Spleen (tissue), 11 donors: ENCODE measurements around the gene SLC9C1. TPM values are rescaled to one million over a fixed set of nuclear protein-coding genes. Genes with fewer than 3 reads are reported as not detected.

Source experiments
- DNase-seq: peaks from one replicate; pipeline ENCODE4 v3.0.0-alpha.2; 2020
- H3K27ac ChIP-seq, 8 donors: fragments of 200-600 bp; sonication (generic) in 7 of 8; 1 replicate in 4 of 8; 2 replicates in 4 of 8; pipeline versions ENCODE4 v1.5.0 to v1.8.0; 2016 to 2021; ENCODE audit warnings: inconsistent platforms in 4 of 8, mild to moderate bottlenecking in 4 of 8, moderate library complexity in 1 of 8
- H3K27me3 ChIP-seq, 7 donors: fragments of 200-600 bp; sonication (generic) in 6 of 7; replicated peaks in 1 of 7; 1 replicate in 4 of 7; 2 replicates in 3 of 7; pipeline versions ENCODE4 v1.5.0 to v1.8.0; 2016 to 2021; ENCODE audit warnings: inconsistent platforms in 3 of 7, mild to moderate bottlenecking in 1 of 7
- H3K36me3 ChIP-seq, 6 donors: fragments of 200-600 bp; sonication (generic) in 5 of 6; 1 replicate in 4 of 6; 2 replicates in 2 of 6; pipeline versions ENCODE4 v1.5.0 to v1.8.0; 2016 to 2021; ENCODE audit warnings: inconsistent platforms in 2 of 6
- H3K4me1 ChIP-seq, 6 donors: fragments of 200-600 bp; sonication (generic) in 5 of 6; 1 replicate in 3 of 6; 2 replicates in 3 of 6; pipeline versions ENCODE4 v1.5.0 to v1.8.0; 2016 to 2021; ENCODE audit warnings: inconsistent platforms in 3 of 6
- H3K4me3 ChIP-seq, 8 donors: fragments of 200-600 bp; sonication (generic) in 7 of 8; 1 replicate in 4 of 8; 2 replicates in 4 of 8; pipeline versions ENCODE4 v1.5.0 to v1.8.0; 2016 to 2021; ENCODE audit warnings: inconsistent platforms in 4 of 8, mild to moderate bottlenecking in 4 of 8, moderate library complexity in 2 of 8
- H3K9me3 ChIP-seq, 8 donors: fragments of 200-600 bp; sonication (generic) in 7 of 8; 1 replicate in 4 of 8; 2 replicates in 4 of 8; pipeline versions ENCODE4 v1.5.0 to v1.8.0; 2016 to 2021; ENCODE audit warnings: inconsistent platforms in 4 of 8
- POLR2A ChIP-seq, 3 donors: fragments of 450-650 bp; IDR thresholded peaks; one replicate each; pipeline ENCODE4 v1.5.1; 2017; ENCODE audit warnings: antibody characterized with exemption in 3 of 3, mild to moderate bottlenecking in 1 of 3
- POLR2AphosphoS5 ChIP-seq, 3 donors: sonication (generic); formaldehyde crosslinking; IDR thresholded peaks; one replicate each; pipeline ENCODE4 v1.5.1; 2017; ENCODE audit warnings: antibody characterized with exemption in 3 of 3
- WGBS, 5 donors: extraction: QIAGEN DNeasy Blood & Tissue Kit in 3 of 5; methylation state at CpG; one replicate each; pipeline versions ENCODE4 v1.1.5 to v1.1.7; 2013 to 2018; 5-methylcytosine and 5-hydroxymethylcytosine counted together
- intact Hi-C: fragments of 100-400 bp; cut with DNase I; formaldehyde crosslinking; loops from one replicate; pipeline ENCODE4 v1.15.0; 2023; ENCODE audit warnings: low total_unique reads
- polyA plus RNA-seq, 3 donors: library from polyadenylated mRNA; stranded (reverse); fragments of 200-250 nt; gene quantifications; one replicate each; pipeline ENCODE4 v1.2.1, GENCODE V29; 2013
- total RNA-seq, 7 donors: library from RNA; depleted of rRNA in 3 of 7; stranded (reverse); fragments of >200 nt in 3 of 7; fragmentation: NEBNext Ultra II Directional in 4 of 7; extraction: Animal tissue kit (Norgen Biotek cat#: 25700) in 4 of 7; gene quantifications; one replicate each; pipeline versions ENCODE4 v1.1.0 to v1.2.1, GENCODE V29; 2016 to 2021
- TF ChIP-seq, protein P1 (sequence below), 11 experiments: fragments of 200-600 bp in 7 of 11; fragments of 450-650 bp in 4 of 11; sonication (generic) in 4 of 11; IDR thresholded peaks in 8 of 11; conservative IDR thresholded peaks in 3 of 11; 1 replicate in 7 of 11; 2 replicates in 4 of 11; pipeline versions ENCODE4 v1.4.0 to v1.8.0; 2016 to 2021; ENCODE audit warnings: antibody characterized with exemption in 11 of 11, inconsistent platforms in 4 of 11, mild to moderate bottlenecking in 1 of 11
- donor health status: healthy with polysubstance abuse.
- donor health status: DM: no; HTN: no; CAD: no; lungs with moderate emphysema.
- donor health status: DM: no; HTN: no; CAD: no.
- donor health status: Bipolar disorder and iron deficiency.
- donor health status: healthy.
- donor health status: DM: no; HTN: no; CAD: no.
- donor health status: DM: yes; HTN: yes; CAD: no.

The SLC9C1 gene
- total and polyA plus RNA-seq, 10 donors, result 0.05 to 0.18 TPM; not detected in 8

DNA sequence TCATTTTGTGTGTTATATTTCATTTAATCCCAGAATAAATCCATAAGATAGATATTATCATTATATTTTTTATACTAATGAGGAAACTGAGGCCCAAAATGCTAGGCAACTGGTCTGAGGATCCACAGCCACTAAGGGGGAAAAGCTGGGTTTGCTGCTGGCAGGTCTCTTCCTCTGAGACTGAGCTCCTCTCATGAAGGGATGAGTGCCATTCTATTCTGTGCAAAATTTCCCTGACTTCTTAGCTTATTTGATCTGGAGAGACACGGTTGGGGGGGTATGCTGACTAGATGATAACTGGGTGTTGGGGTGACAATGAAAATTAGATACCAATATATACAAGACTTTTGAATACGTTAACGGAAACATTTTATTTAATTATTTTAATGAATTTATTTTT lies 162.9 kb downstream of the SLC9C1 start:
- Histone ChIP-seq H3K27ac (peak overlapping the region in 4 of 8 donors; percentile 1 to 79 (median 70)), H3K4me1 (peaks cover 15 to 100% (median 49%) of the 10 kb centered on the region in 6 donors), H3K9me3 (no peaks in the 10 kb centered on the region), H3K36me3 (no peaks in the 10 kb centered on the region), H3K27me3 (no peaks in the 10 kb centered on the region), H3K4me3 (peak overlapping the region in 1 of 8 donors; percentile 65)
- DNase-seq, result no peak
- no peak for TF ChIP-seq POLR2AphosphoS5 (IDR thresholded peaks at IDR 0.05)
- TF ChIP-seq, protein P1, sequence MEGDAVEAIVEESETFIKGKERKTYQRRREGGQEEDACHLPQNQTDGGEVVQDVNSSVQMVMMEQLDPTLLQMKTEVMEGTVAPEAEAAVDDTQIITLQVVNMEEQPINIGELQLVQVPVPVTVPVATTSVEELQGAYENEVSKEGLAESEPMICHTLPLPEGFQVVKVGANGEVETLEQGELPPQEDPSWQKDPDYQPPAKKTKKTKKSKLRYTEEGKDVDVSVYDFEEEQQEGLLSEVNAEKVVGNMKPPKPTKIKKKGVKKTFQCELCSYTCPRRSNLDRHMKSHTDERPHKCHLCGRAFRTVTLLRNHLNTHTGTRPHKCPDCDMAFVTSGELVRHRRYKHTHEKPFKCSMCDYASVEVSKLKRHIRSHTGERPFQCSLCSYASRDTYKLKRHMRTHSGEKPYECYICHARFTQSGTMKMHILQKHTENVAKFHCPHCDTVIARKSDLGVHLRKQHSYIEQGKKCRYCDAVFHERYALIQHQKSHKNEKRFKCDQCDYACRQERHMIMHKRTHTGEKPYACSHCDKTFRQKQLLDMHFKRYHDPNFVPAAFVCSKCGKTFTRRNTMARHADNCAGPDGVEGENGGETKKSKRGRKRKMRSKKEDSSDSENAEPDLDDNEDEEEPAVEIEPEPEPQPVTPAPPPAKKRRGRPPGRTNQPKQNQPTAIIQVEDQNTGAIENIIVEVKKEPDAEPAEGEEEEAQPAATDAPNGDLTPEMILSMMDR (IDR thresholded peaks at IDR 0.05 in 8 of 11, conservative IDR thresholded peaks at IDR 0.05 in 3 of 11), result no peak
- no peak for TF ChIP-seq POLR2A (IDR thresholded peaks at IDR 0.05)
- intact Hi-C loops, result no loop called here
- WGBS, 5 donors, result 80 to 89% (median 82%) methylated on average over 3 of the region's 3 CpGs

DNA sequence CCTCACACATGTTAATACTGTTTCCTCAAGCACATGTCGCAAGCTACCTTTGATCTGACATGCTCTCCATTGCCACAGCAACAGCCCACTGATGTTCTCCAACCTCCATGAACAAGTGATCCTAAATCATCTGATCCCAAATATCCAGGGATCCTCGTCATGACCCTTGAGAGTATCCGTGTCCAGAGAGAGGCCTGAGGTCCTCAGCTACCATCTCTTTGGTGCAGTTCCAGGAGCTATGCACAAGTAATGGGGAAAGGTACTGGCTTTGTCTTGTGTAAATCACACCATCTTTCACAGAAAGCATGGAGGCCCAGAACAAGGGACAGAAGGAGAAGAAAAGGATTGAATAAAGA lies 163.4 kb downstream of the SLC9C1 start:
- 77 to 85% (median 83%) methylated on average over 3 of the region's 3 CpGs for WGBS, 5 donors
- intact Hi-C loops, result no loop called here
- DNase-seq, result no peak
- Histone ChIP-seq H3K4me3 (peak overlapping the region in 1 of 8 donors; percentile 65), H3K4me1 (peaks cover 15 to 100% (median 51%) of the 10 kb centered on the region in 6 donors), H3K27me3 (no peaks in the 10 kb centered on the region), H3K9me3 (no peaks in the 10 kb centered on the region), H3K27ac (peak overlapping the region in 5 of 8 donors; percentile 1 to 79 (median 62)), H3K36me3 (peaks cover 0 to 1% (median 0%) of the 10 kb centered on the region in 6 donors)
- no peak for TF ChIP-seq POLR2AphosphoS5 (IDR thresholded peaks at IDR 0.05)
- TF ChIP-seq, protein P1 (IDR thresholded peaks at IDR 0.05 in 8 of 11, conservative IDR thresholded peaks at IDR 0.05 in 3 of 11), result no peak

DNA sequence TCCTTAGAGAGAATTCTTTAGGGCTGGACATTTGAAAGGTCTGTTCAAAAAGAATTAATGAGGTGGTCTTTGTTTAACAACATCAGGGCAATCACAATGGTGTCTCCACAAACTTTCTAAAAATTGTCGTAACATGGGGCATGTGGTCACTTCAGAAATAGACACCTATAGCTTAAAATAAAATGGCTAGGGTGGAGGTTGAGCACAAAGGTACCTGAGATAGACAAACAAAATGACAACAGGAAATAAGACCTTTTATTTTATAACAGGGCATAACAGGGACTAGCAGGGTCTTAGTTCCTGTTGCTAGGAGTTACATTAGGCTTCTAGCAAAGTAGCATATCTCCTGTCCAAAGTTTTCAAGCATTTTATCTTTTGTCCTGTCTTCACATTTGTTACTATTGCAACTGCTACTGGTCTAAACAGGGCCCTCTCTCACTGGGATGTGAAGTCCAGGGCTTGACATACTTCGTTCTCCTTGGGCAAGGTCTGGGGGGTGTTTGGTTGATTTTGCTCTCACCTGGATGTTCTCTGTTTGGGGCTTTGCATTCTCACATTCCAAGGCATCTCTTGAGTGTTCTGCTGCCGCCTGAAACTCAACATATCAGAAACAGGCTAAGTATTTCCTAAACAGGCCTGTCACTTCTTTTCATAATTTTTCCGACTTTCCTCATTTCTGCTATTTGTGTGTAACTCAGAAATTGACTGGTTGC lies 163.9 kb downstream of the SLC9C1 start:
- Histone ChIP-seq H3K27me3 (no peaks in the 10 kb centered on the region), H3K9me3 (no peaks in the 10 kb centered on the region), H3K36me3 (peaks cover 0 to 7% (median 0%) of the 10 kb centered on the region in 6 donors), H3K4me1 (peaks cover 15 to 100% (median 51%) of the 10 kb centered on the region in 6 donors), H3K27ac (peak overlapping the region in 5 of 8 donors; percentile 6 to 79 (median 62)), H3K4me3 (peak overlapping the region in 1 of 8 donors; percentile 65)
- WGBS, 5 donors, result 73 to 80% (median 74%) methylated on average over 4 of the region's 4 CpGs
- intact Hi-C loops, result no loop called here
- no peak for DNase-seq
- TF ChIP-seq POLR2A (IDR thresholded peaks at IDR 0.05) (no peak), POLR2AphosphoS5 (IDR thresholded peaks at IDR 0.05) (no peak)
- TF ChIP-seq, protein P1 (IDR thresholded peaks at IDR 0.05 in 8 of 11, conservative IDR thresholded peaks at IDR 0.05 in 3 of 11), result no peak
